Measurements from ENCODE around the gene TRMT112. TPM values are rescaled to one million over a fixed set of nuclear protein-coding genes. Genes with fewer than 3 reads are reported as not detected.

Gene TRMT112
- total and polyA plus RNA-seq, 2 of the 8 experiments (the other 6 are each of a cell fraction or from before 2014, with no cell fraction given): 300 to 650 TPM

GRCh38 chr11:64358536-64358906, 41.2 kb upstream of the TRMT112 start:
- no peak overlapping the region for H4K5ac ChIP-seq (ENCODE audit: insufficient read length, low read depth, low read length)
- H4K8ac ChIP-seq (ENCODE audit: extremely low read depth, insufficient read depth, low read length): peak overlapping the region; percentile 54; the same call in 1 of the 2 replicates
- 0 out of 2 replicates have a peak overlapping the region, but pooled peaks have one; percentile 61 for H2AFZ ChIP-seq (ENCODE audit: low read length)
- peaks cover 0 to 4% of the 10 kb centered on the region in 2 experiments for H4K20me1 ChIP-seq (replicated peaks in 1 of 2; ENCODE audit: control insufficient read depth in 1 of 2, insufficient read depth in 2 of 2, low read length in 2 of 2)
- peaks cover 0 to 9% (median 3%) of the 10 kb centered on the region in 4 experiments; a peak in 3 of 8 replicates for H3K36me3 ChIP-seq (ENCODE audit: control insufficient read depth in 2 of 4, insufficient read depth in 4 of 4, low read length in 3 of 4)
- peaks cover 7% of the 10 kb centered on the region; the same call in 1 of the 2 replicates for H3K23me2 ChIP-seq (ENCODE audit: low read depth, low read length)
- H3K4ac ChIP-seq (replicated peaks; ENCODE audit: insufficient read length, low read depth, low read length): peak overlapping the region; percentile 96
- peak overlapping the region; percentile 27 for H2BK120ac ChIP-seq (replicated peaks; ENCODE audit: low read depth, low read length)
- CTCF ChIA-PET (ENCODE audit: partially characterized antibody): interaction anchor here (0.5 to 37.6 kb wide), 7 partner anchors 9 to 391 kb away, joined by 3 to 614 read pairs (median 11); partner anchors contain the start of genes CATSPERZ, CCDC88B, ESRRA and PRDX5
- POLR2A ChIA-PET (ENCODE audit: partially characterized antibody): interaction anchor here (1.1 to 3.6 kb wide), 9 partner anchors 10 to 174 kb away, joined by 3 to 14 read pairs (median 4); no protein-coding TSS in a partner anchor
- peak overlapping the region; percentile 43; the same call in 1 of the 2 replicates for H2AK5ac ChIP-seq (ENCODE audit: low read depth, low read length)
- H3K4me2 ChIP-seq (ENCODE audit: insufficient read depth in 1 of 2, low read depth in 2 of 2, low read length in 2 of 2): peak overlapping the region; percentile 76 to 87
- FAIRE-seq (no peak), DNase-seq (ENCODE audit: low read depth in 1 of 2, low spot score in 2 of 2) (no peak)
- no peak overlapping the region for H3K56ac ChIP-seq (replicated peaks; ENCODE audit: insufficient read length, low read depth, low read length)
- H2BK5ac ChIP-seq (ENCODE audit: low read depth, low read length): no peak overlapping the region; the same call in 1 of the 2 replicates
- peak overlapping the region; percentile 90; the same call in 1 of the 2 replicates for H2BK20ac ChIP-seq (ENCODE audit: low read length)
- H2BK12ac ChIP-seq (ENCODE audit: low read depth, low read length): peak overlapping the region; percentile 50; the same call in 1 of the 2 replicates
- H3K9ac ChIP-seq (replicated peaks in 1 of 4; ENCODE audit: extremely low read depth in 1 of 4, low read depth in 3 of 4, low read length in 3 of 4): peak overlapping the region in 1 of 4 experiments; percentile 2; a peak in 2 of 7 replicates
- H3K79me2 ChIP-seq (ENCODE audit: control insufficient read depth in 1 of 2, insufficient read depth in 2 of 2, low read length in 2 of 2): no peaks in the 10 kb centered on the region
- no peaks in the 10 kb centered on the region; the same call in 1 of the 2 replicates for H3K79me1 ChIP-seq (ENCODE audit: low read depth, low read length)
- peaks cover 0 to 39% (median 30%) of the 10 kb centered on the region in 4 experiments; a peak in 6 of 7 replicates for H3K4me1 ChIP-seq (replicated peaks in 1 of 4; ENCODE audit: control insufficient read depth in 3 of 4, insufficient read depth in 4 of 4, low read length in 3 of 4)
- peak overlapping the region; percentile 87 for H4K91ac ChIP-seq (replicated peaks; ENCODE audit: insufficient read length, low read length)
- H3K9me3 ChIP-seq (ENCODE audit: insufficient read depth in 2 of 2, low read depth in 1 of 2, low read length in 1 of 2): no peaks in the 10 kb centered on the region
- no peak overlapping the region for H3K27ac ChIP-seq (ENCODE audit: low read depth, low read length)
- H3K23ac ChIP-seq (ENCODE audit: insufficient read length): no peak overlapping the region
- no peaks in the 10 kb centered on the region for H3K27me3 ChIP-seq (replicated peaks in 1 of 4; ENCODE audit: control insufficient read depth in 3 of 4, extremely low read depth in 1 of 4, insufficient read depth in 3 of 4, low read length in 3 of 4)
- peak overlapping the region; percentile 40; the same call in 1 of the 2 replicates for H2BK15ac ChIP-seq (ENCODE audit: low read length)
- no peak for TF ChIP-seq EZH2 (IDR thresholded peaks at IDR 0.05; ENCODE audit: low read depth, low read length, severe bottlenecking)
- no peak for TF ChIP-seq ASH2L (IDR thresholded peaks at IDR 0.05; ENCODE audit: low read length)
- WGBS, 2 experiments (ENCODE audit: extremely low coverage in 1 of 2, insufficient coverage in 1 of 2, insufficient read length in 1 of 2, insufficient replicate concordance in 2 of 2, low coverage in 1 of 2, low lambda C conversion rate in 2 of 2, missing lambda C conversion rate in 1 of 2): 43% methylated on average over 6 of the region's 7 CpGs; no CpG with 5 or more reads in 1 of the 2 experiments
- H3K18ac ChIP-seq (ENCODE audit: extremely low read depth, low read length): peak overlapping the region; percentile 60; the same call in 1 of the 2 replicates
- H3K14ac ChIP-seq (ENCODE audit: insufficient read length): no peak overlapping the region
- H3K4me3 ChIP-seq (ENCODE audit: extremely low read depth in 1 of 4, insufficient read depth in 2 of 4, low read depth in 3 of 4, low read length in 4 of 4): peak overlapping the region; percentile 39 to 83 (median 60); a peak in 7 of 8 replicates
